Mesenchymal stem cell (in vitro differentiated cells and primary cell): ENCODE measurements around the gene KIFC3.
A peak's percentile ranks its signal among the peaks of the same experiment; 100 is the strongest.
"Not testable (repeated sequence)": the region's sequence is repeated elsewhere in the genome, so short reads cannot be mapped to it uniquely, and the experiment has no call there.

Source experiments
- DNase-seq: peaks from one replicate; pipeline ENCODE4 v3.0.0-alpha.2; 2013
- H2AFZ ChIP-seq: one replicate; pipeline ENCODE4 v1.6.1; 2013; ENCODE audit warnings: low read depth, mild to moderate bottlenecking, control low read depth, inconsistent platforms, low read length, moderate library complexity
- H2AK5ac ChIP-seq: 2 replicates; pipeline ENCODE4 v1.6.1; 2013; ENCODE audit warnings: low read length, moderate library complexity, mild to moderate bottlenecking, inconsistent platforms; ENCODE audit not compliant: severe bottlenecking
- H2BK120ac ChIP-seq: one replicate; pipeline ENCODE4 v1.6.1; 2013; ENCODE audit warnings: low read depth, mild to moderate bottlenecking, inconsistent platforms, low read length, moderate library complexity
- H2BK12ac ChIP-seq, 2 experiments: one replicate each; pipeline ENCODE4 v1.6.1; 2013; ENCODE audit warnings: inconsistent platforms in 2 of 2, low read length in 2 of 2, mild to moderate bottlenecking in 2 of 2, moderate library complexity in 2 of 2, control low read depth in 1 of 2
- H2BK15ac ChIP-seq: one replicate; pipeline ENCODE4 v1.6.1; 2013; ENCODE audit warnings: mild to moderate bottlenecking, low read depth, inconsistent platforms; ENCODE audit not compliant: poor library complexity, severe bottlenecking
- H2BK5ac ChIP-seq: 2 replicates; pipeline ENCODE4 v1.6.1; 2013; ENCODE audit warnings: low read depth, mild to moderate bottlenecking, low read length, control low read depth, inconsistent platforms; ENCODE audit not compliant: poor library complexity, severe bottlenecking
- H3K14ac ChIP-seq, 2 experiments: one replicate each; pipeline ENCODE4 v1.6.1; 2013; ENCODE audit warnings: inconsistent platforms in 2 of 2, low read length in 2 of 2, control low read depth in 1 of 2, mild to moderate bottlenecking in 1 of 2, moderate library complexity in 1 of 2
- H3K18ac ChIP-seq, 2 experiments: one replicate each; pipeline ENCODE4 v1.6.1; 2013; ENCODE audit warnings: inconsistent platforms in 2 of 2, low read length in 2 of 2, control low read depth in 1 of 2, low read depth in 1 of 2, mild to moderate bottlenecking in 1 of 2
- H3K23ac ChIP-seq, 2 experiments: one replicate each; pipeline ENCODE4 v1.6.1; 2013; ENCODE audit warnings: inconsistent platforms in 2 of 2, low read length in 2 of 2, mild to moderate bottlenecking in 2 of 2, moderate library complexity in 2 of 2, control low read depth in 1 of 2
- H3K27ac ChIP-seq: 2 replicates; pipeline ENCODE4 v1.5.1; 2013; ENCODE audit warnings: mild to moderate bottlenecking, moderate library complexity, low read length, control low read depth, inconsistent platforms; ENCODE audit not compliant: poor library complexity, severe bottlenecking
- H3K27me3 ChIP-seq, 2 experiments: 2 replicates each; pipeline versions ENCODE4 v1.6.1 to v1.7.0; 2013; ENCODE audit warnings: low read length in 2 of 2, mild to moderate bottlenecking in 2 of 2, moderate library complexity in 2 of 2, control low read depth in 1 of 2, inconsistent platforms in 1 of 2; ENCODE audit not compliant: control insufficient read depth in 1 of 2, insufficient read depth in 1 of 2
- H3K36me3 ChIP-seq, 2 experiments: 2 replicates each; pipeline versions ENCODE4 v1.6.1 to v1.7.0; 2013; ENCODE audit warnings: low read length in 2 of 2, control low read depth in 1 of 2, inconsistent platforms in 1 of 2, low read depth in 1 of 2, mild to moderate bottlenecking in 1 of 2; ENCODE audit not compliant: insufficient read depth in 2 of 2, control insufficient read depth in 1 of 2
- H3K4ac ChIP-seq, 2 experiments: one replicate each; pipeline ENCODE4 v1.6.1; 2013; ENCODE audit warnings: inconsistent platforms in 2 of 2, low read length in 2 of 2, mild to moderate bottlenecking in 2 of 2, moderate library complexity in 2 of 2, control low read depth in 1 of 2, low read depth in 1 of 2
- H3K4me1 ChIP-seq: 2 replicates; pipeline ENCODE4 v1.6.1; 2013; ENCODE audit warnings: low read depth, low read length, control low read depth; ENCODE audit not compliant: control insufficient read depth, insufficient read depth
- H3K4me2 ChIP-seq: 2 replicates; pipeline ENCODE4 v1.6.1; 2013; ENCODE audit warnings: low read length, mild to moderate bottlenecking, inconsistent platforms; ENCODE audit not compliant: poor library complexity, severe bottlenecking
- H3K4me3 ChIP-seq, 2 experiments: 2 replicates each; pipeline versions ENCODE4 v1.5.1 to v1.7.0; 2013; ENCODE audit warnings: low read length in 2 of 2, mild to moderate bottlenecking in 2 of 2, control low read depth in 1 of 2, low read depth in 1 of 2; ENCODE audit not compliant: insufficient read depth in 1 of 2
- H3K79me1 ChIP-seq: replicated peaks from 2 replicates; pipeline ENCODE4 v1.6.1; 2013; ENCODE audit warnings: mild to moderate bottlenecking, control low read depth, low read length, inconsistent platforms; ENCODE audit not compliant: poor library complexity, severe bottlenecking
- H3K9ac ChIP-seq: 2 replicates; pipeline ENCODE4 v1.7.0; 2013; ENCODE audit warnings: mild to moderate bottlenecking, low read length, moderate library complexity
- H3K9me3 ChIP-seq: 2 replicates; pipeline ENCODE4 v1.7.0; 2013; ENCODE audit warnings: mild to moderate bottlenecking, low read length; ENCODE audit not compliant: control insufficient read depth
- H4K8ac ChIP-seq: one replicate; pipeline ENCODE4 v1.6.1; 2013; ENCODE audit warnings: inconsistent platforms, mild to moderate bottlenecking, low read length, moderate library complexity
- H4K91ac ChIP-seq: one replicate; pipeline ENCODE4 v1.6.1; 2013; ENCODE audit warnings: mild to moderate bottlenecking, low read length, inconsistent platforms
- WGBS: methylation state at CpG from one replicate; pipeline ENCODE4 v1.1.7; 2013; ENCODE audit warnings: mixed read lengths; 5-methylcytosine and 5-hydroxymethylcytosine counted together

The KIFC3 gene

DNA sequence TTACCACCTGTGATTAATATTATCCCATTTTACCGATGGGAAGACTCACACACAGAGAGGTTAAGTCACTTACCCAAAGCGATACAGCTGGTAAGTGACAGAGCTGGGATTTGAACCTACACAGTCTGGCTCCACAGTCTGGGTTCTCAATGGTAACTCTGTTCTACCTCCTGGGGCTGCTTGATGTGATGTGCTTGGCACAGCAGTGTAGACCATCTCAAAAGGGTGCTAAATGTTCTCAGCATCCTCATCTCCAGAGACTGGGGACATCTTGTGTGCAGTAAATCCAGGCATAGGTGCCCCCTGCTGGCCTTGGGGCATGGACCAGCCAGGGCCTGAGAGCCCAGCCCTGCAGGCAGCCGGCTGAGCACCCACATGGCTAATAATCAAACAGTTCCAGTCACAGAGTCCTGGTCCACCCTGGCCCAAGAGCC, 82.1 kb downstream of the KIFC3 start:
- no peaks in the 10 kb centered on the region for H3K36me3 ChIP-seq
- no peak overlapping the region for H2BK12ac ChIP-seq
- peak; percentile 55 for DNase-seq
- H4K8ac ChIP-seq, result no peak overlapping the region
- H2BK5ac ChIP-seq, result no peak overlapping the region
- H2AFZ ChIP-seq, result no peak overlapping the region
- H2BK120ac ChIP-seq, result no peak overlapping the region
- H3K27ac ChIP-seq, result no peak overlapping the region
- H2AK5ac ChIP-seq, result no peak overlapping the region
- no peak overlapping the region for H3K4ac ChIP-seq
- no peak overlapping the region for H3K23ac ChIP-seq
- no peak overlapping the region for H4K91ac ChIP-seq
- no peak overlapping the region for H3K18ac ChIP-seq
- H3K79me1 ChIP-seq, result no peaks in the 10 kb centered on the region
- H2BK15ac ChIP-seq, result no peak overlapping the region
- no peak overlapping the region for H3K4me3 ChIP-seq
- H3K27me3 ChIP-seq, result peaks cover 0 to 31% of the 10 kb centered on the region in 2 experiments
- no peaks in the 10 kb centered on the region for H3K9me3 ChIP-seq
- H3K4me2 ChIP-seq, result no peak overlapping the region
- H3K4me1 ChIP-seq, result no peaks in the 10 kb centered on the region
- no peak overlapping the region for H3K9ac ChIP-seq
- 74% methylated on average over 3 of the region's 3 CpGs for WGBS
- H3K14ac ChIP-seq, result no peak overlapping the region

DNA sequence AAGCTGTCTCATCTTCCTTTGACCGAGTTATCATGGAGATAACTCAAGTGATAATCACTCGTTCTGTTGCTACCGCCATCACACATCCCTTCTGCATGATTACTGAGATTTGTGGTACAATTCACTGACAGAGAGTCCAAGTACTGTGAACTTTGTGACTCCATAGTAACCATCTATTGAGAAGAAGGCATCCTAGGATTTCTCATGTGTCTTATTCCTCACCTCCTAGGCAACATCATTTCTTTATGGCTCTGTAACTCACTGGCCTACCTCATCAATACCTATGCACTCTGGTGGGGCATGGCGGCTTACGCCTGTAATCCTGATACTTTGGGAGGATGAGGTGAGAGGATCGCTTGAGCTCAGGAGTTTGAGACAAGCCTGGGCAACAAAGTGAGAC, 88.2 kb downstream of the KIFC3 start:
- H2BK15ac ChIP-seq, result no peak overlapping the region
- H3K27ac ChIP-seq, result no peak overlapping the region
- H2BK5ac ChIP-seq, result no peak overlapping the region
- H3K9ac ChIP-seq, result no peak overlapping the region
- whole genome bisulfite sequencing, result 88% methylated on average over 6 of the region's 6 CpGs
- no peak overlapping the region for H4K8ac ChIP-seq
- H3K9me3 ChIP-seq, result no peaks in the 10 kb centered on the region
- H2AFZ ChIP-seq, result no peak overlapping the region
- no peak overlapping the region for H3K23ac ChIP-seq
- no peak overlapping the region for H3K4ac ChIP-seq
- no peaks in the 10 kb centered on the region for H3K4me1 ChIP-seq
- DNase-seq, result no peak
- H3K18ac ChIP-seq, result no peak overlapping the region
- no peaks in the 10 kb centered on the region for H3K36me3 ChIP-seq
- H2BK12ac ChIP-seq, result no peak overlapping the region
- H2AK5ac ChIP-seq, result no peak overlapping the region
- H3K27me3 ChIP-seq, result peaks cover 23 to 68% of the 10 kb centered on the region in 2 experiments
- H3K79me1 ChIP-seq, result no peaks in the 10 kb centered on the region
- H2BK120ac ChIP-seq, result no peak overlapping the region
- no peak overlapping the region for H3K4me3 ChIP-seq
- H3K4me2 ChIP-seq, result no peak overlapping the region
- H4K91ac ChIP-seq, result no peak overlapping the region
- no peak overlapping the region for H3K14ac ChIP-seq

DNA sequence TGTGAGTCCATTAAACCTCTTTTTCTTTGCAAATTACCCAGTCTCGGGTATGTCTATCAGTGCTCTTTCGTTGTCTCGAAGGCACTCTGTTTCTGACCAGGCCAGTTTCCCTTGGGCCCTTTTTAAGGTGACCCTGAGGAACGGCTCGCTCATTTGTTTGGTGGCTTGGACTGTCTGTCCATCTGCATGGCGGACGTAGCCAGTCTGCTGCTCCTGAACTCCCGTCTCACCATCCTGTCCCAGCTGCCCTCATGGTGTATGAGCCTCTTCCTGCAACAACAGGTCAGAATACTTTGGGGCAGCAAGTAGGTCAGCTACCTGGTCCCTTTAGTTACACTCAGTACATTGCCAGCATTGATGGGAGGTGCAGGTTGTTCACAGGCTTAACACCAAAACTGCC, 88.7 kb downstream of the KIFC3 start:
- 89% methylated on average over 8 of the region's 8 CpGs for WGBS

DNA sequence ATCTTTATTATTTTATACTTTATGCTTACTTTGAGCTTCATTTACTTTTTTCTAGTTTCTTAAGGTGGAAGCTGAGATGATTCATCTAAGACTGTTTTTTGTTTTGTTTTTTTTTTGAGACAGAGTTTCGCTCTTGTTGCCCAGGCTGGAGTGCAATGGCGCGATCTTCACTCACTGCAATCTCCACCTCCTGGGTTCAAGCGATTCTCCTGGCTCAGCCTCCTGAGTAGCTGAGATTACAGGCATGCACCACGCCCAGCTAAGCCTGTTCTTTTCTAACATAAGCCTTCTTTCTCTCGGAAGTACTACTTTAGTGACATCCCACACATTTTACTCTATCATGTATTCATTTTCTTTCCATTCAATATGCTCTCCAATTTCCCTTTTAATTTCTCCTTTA, 89.7 kb downstream of the KIFC3 start:
- H3K18ac ChIP-seq, H2AFZ ChIP-seq, H3K4me3 ChIP-seq, H2BK15ac ChIP-seq, H2AK5ac ChIP-seq, H4K8ac ChIP-seq, H3K4ac ChIP-seq, H3K9ac ChIP-seq, DNase-seq, H2BK12ac ChIP-seq, H3K4me2 ChIP-seq, H2BK5ac ChIP-seq, H3K23ac ChIP-seq, H3K4me1 ChIP-seq, H3K9me3 ChIP-seq, H3K27ac ChIP-seq, H3K14ac ChIP-seq, H3K36me3 ChIP-seq, H2BK120ac ChIP-seq, H3K79me1 ChIP-seq, H4K91ac ChIP-seq: not testable (repeated sequence)
- 73% methylated on average over 6 of the region's 6 CpGs for WGBS
- peaks cover 24 to 60% of the 10 kb centered on the region in 2 experiments for H3K27me3 ChIP-seq

More for the DNA sequence above, 88.7 kb downstream of the KIFC3 start:
- Histone ChIP-seq H3K9me3 (no peaks in the 10 kb centered on the region), H3K27ac (no peak overlapping the region), H2BK120ac (no peak overlapping the region), H3K23ac (no peak overlapping the region), H2AFZ (no peak overlapping the region), H3K4ac (no peak overlapping the region), H3K18ac (no peak overlapping the region), H2BK15ac (no peak overlapping the region), H3K4me1 (no peaks in the 10 kb centered on the region), H3K4me3 (no peak overlapping the region), H4K8ac (peak overlapping the region; percentile 3), H3K9ac (no peak overlapping the region), H2BK12ac (no peak overlapping the region), H3K4me2 (no peak overlapping the region), H4K91ac (no peak overlapping the region), H2AK5ac (no peak overlapping the region), H2BK5ac (no peak overlapping the region), H3K27me3 (peaks cover 23 to 68% of the 10 kb centered on the region in 2 experiments), H3K14ac (no peak overlapping the region), H3K79me1 (no peaks in the 10 kb centered on the region), H3K36me3 (no peaks in the 10 kb centered on the region)
- no peak for DNase-seq
